Upper lobe of left lung (tissue), 4 donors: ENCODE measurements around the gene ZSWIM1.

Experiments
- EP300 ChIP-seq, 4 donors: sonication (generic); formaldehyde crosslinking; IDR thresholded peaks; one replicate each; pipeline ENCODE4 v1.5.1; 2017; ENCODE audit warnings: antibody characterized with exemption in 4 of 4, control low read depth in 2 of 4
- POLR2A ChIP-seq, 4 donors: fragments of 450-650 bp; IDR thresholded peaks; one replicate each; pipeline ENCODE4 v1.5.1; 2016 to 2017; ENCODE audit warnings: antibody characterized with exemption in 4 of 4, mild to moderate bottlenecking in 2 of 4
- POLR2AphosphoS5 ChIP-seq, 2 donors: sonication (generic); formaldehyde crosslinking; IDR thresholded peaks; one replicate each; pipeline ENCODE4 v1.5.1; 2017; ENCODE audit warnings: antibody characterized with exemption in 2 of 2
- TF ChIP-seq, protein P1 (sequence below), 6 experiments: fragments of 450-650 bp in 4 of 6; fragments of 200-600 bp in 2 of 6; sonication (generic) in 2 of 6; IDR thresholded peaks; one replicate each; pipeline ENCODE4 v1.5.1; 2016 to 2019; ENCODE audit warnings: antibody characterized with exemption in 6 of 6

DNA sequence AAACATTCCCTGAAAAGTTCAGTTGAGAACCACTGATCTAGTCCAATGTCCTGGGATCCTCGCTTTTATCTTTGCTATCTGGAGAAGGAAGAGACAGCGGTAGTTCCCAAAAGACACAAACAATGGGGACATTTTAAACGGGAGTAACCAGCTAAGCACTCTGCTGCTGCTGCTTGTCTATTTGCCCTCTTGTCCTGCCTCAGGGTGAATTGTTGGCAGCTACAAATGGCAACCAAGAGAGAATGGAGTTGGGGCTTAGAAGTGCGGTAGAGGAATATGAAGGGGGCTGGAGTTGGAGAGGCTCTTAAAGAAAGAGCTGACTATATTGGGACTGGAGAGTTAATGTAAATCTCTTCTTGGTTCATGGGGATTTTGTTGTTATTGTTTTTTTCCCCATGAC, 6.5 kb upstream of the ZSWIM1 start:
- TF ChIP-seq, protein P1, sequence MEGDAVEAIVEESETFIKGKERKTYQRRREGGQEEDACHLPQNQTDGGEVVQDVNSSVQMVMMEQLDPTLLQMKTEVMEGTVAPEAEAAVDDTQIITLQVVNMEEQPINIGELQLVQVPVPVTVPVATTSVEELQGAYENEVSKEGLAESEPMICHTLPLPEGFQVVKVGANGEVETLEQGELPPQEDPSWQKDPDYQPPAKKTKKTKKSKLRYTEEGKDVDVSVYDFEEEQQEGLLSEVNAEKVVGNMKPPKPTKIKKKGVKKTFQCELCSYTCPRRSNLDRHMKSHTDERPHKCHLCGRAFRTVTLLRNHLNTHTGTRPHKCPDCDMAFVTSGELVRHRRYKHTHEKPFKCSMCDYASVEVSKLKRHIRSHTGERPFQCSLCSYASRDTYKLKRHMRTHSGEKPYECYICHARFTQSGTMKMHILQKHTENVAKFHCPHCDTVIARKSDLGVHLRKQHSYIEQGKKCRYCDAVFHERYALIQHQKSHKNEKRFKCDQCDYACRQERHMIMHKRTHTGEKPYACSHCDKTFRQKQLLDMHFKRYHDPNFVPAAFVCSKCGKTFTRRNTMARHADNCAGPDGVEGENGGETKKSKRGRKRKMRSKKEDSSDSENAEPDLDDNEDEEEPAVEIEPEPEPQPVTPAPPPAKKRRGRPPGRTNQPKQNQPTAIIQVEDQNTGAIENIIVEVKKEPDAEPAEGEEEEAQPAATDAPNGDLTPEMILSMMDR (IDR thresholded peaks at IDR 0.05), result no peak
- TF ChIP-seq EP300 (IDR thresholded peaks at IDR 0.05), result no peak
- TF ChIP-seq POLR2AphosphoS5 (IDR thresholded peaks at IDR 0.05), result no peak
- no peak for TF ChIP-seq POLR2A (IDR thresholded peaks at IDR 0.05)
